Measurements from ENCODE around the gene UNC13B. TPM values are rescaled to one million over a fixed set of nuclear protein-coding genes. Genes with fewer than 3 reads are reported as not detected.

Gene UNC13B
- total RNA-seq, 1 donor, result 25.3 TPM

DNA sequence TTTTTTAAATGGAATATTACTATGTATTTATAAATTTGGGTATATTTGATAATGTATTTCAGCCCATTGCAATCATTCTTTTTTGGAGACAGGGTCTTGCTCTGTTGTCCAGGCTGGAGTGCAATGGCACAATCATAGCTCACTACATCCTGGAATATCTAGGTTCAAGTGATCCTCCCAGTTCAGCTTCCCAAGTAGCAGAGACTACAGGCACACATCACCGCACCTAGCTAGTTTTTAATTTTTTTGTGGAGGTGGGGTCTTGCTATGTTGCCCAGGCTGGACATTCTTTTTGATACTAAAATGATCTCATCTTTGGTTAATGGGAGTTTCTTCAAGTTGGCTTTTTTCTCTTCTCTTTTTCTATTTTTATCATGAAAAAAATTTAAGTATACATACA is 91.3 kb downstream of the UNC13B start:
- H3K27me3 ChIP-seq (ENCODE audit: insufficient read depth, low read length), result no peaks in the 10 kb centered on the region
- H4K20me1 ChIP-seq (ENCODE audit: insufficient read depth, low read length), result no peaks in the 10 kb centered on the region
- H3K4me1 ChIP-seq (ENCODE audit: insufficient read depth, low read length), result no peaks in the 10 kb centered on the region
- H2AFZ ChIP-seq (ENCODE audit: low read length), result no peak overlapping the region
- no peaks in the 10 kb centered on the region for H3K36me3 ChIP-seq (ENCODE audit: insufficient read depth, low read length)
- H3K27ac ChIP-seq (ENCODE audit: low read depth, low read length), result no peak overlapping the region
- TF ChIP-seq, protein P1, sequence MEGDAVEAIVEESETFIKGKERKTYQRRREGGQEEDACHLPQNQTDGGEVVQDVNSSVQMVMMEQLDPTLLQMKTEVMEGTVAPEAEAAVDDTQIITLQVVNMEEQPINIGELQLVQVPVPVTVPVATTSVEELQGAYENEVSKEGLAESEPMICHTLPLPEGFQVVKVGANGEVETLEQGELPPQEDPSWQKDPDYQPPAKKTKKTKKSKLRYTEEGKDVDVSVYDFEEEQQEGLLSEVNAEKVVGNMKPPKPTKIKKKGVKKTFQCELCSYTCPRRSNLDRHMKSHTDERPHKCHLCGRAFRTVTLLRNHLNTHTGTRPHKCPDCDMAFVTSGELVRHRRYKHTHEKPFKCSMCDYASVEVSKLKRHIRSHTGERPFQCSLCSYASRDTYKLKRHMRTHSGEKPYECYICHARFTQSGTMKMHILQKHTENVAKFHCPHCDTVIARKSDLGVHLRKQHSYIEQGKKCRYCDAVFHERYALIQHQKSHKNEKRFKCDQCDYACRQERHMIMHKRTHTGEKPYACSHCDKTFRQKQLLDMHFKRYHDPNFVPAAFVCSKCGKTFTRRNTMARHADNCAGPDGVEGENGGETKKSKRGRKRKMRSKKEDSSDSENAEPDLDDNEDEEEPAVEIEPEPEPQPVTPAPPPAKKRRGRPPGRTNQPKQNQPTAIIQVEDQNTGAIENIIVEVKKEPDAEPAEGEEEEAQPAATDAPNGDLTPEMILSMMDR (IDR thresholded peaks at IDR 0.05; ENCODE audit: extremely low read depth, low read depth, low read length), result no peak
- no peak overlapping the region for H3K4me3 ChIP-seq (ENCODE audit: insufficient read depth, low read length)
- DNase-seq (ENCODE audit: insufficient read length, low spot score, missing footprints), result no peak
- no peaks in the 10 kb centered on the region for H3K79me2 ChIP-seq (ENCODE audit: insufficient read depth, low read length)
- H3K9me3 ChIP-seq (ENCODE audit: low read depth, low read length), result no peaks in the 10 kb centered on the region
- H3K4me2 ChIP-seq (ENCODE audit: insufficient read depth, low read length), result no peak overlapping the region

DNA sequence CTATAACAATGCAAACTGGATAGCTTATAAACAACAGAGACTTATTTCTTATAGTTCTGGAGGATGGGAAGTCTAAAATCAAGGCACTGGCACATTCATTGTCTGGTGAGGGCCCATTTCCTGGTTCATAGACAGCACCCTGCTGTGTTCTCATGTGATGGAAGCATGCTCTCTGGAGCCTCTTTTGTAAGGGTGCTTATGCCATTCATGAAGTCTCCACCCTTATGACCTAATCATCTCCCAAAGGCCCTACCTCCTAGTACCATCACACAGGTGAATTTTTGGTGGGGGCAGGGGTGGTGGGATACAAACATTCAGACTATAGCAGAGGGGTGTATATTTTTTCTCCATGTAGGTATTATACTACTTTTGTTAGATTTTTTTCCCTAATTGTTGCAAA is 92.4 kb downstream of the UNC13B start:
- no peak overlapping the region for H3K4me3 ChIP-seq (ENCODE audit: insufficient read depth, low read length)

DNA sequence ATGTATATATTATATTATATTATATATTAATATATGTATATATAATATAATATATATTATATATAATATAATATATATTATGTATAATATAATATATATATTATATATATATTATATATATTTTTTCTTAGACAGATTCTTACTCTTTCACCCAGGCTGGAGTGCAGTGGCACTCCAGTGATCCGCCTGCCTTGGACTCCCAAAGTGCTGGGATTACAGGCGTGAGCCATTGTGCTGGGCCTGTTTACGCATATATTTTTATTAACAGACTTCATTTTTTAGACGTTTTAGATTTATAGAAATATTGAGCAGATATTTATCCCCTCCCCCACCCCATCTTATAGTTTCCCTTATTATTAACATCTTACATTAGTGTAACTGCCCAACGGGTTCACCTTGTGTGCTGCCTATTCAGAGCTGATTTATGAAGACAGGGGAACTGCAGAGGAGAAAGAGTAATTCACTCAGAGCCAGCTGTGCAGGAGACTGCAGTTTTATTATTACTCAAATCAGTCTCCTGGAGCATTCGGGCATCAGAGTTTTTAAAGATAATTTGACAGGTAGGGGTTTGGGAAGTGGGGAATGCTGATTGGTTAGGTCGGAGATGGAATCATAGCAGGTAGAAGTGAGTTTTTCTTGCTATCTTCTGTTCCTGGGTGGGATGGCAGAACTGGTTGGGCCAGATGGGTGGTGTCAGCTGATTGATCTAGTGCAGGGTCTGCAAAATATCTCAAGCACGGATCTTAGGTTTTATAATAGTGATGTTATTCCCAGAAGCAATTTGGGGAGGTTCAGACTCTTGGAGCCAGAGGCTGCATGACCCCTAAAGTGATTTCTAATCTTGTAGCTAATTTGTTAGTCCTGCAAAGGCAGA is 93.4 kb downstream of the UNC13B start:
- no peak for DNase-seq (ENCODE audit: insufficient read length, low spot score, missing footprints)
- H3K27ac ChIP-seq (ENCODE audit: low read depth, low read length), result no peak overlapping the region
- no peak overlapping the region for H2AFZ ChIP-seq (ENCODE audit: low read length)
- no peaks in the 10 kb centered on the region for H4K20me1 ChIP-seq (ENCODE audit: insufficient read depth, low read length)
- H3K36me3 ChIP-seq (ENCODE audit: insufficient read depth, low read length), result no peaks in the 10 kb centered on the region
- H3K79me2 ChIP-seq (ENCODE audit: insufficient read depth, low read length), result no peaks in the 10 kb centered on the region
- TF ChIP-seq, protein P1 (IDR thresholded peaks at IDR 0.05; ENCODE audit: extremely low read depth, low read depth, low read length), result no peak
- H3K9me3 ChIP-seq (ENCODE audit: low read depth, low read length), result no peaks in the 10 kb centered on the region
- no peaks in the 10 kb centered on the region for H3K4me1 ChIP-seq (ENCODE audit: insufficient read depth, low read length)
- H3K27me3 ChIP-seq (ENCODE audit: insufficient read depth, low read length), result no peaks in the 10 kb centered on the region
- no peak overlapping the region for H3K4me3 ChIP-seq (ENCODE audit: insufficient read depth, low read length)
- H3K4me2 ChIP-seq (ENCODE audit: insufficient read depth, low read length), result no peak overlapping the region

More for the DNA sequence above, 92.4 kb downstream of the UNC13B start:
- no peak for DNase-seq (ENCODE audit: insufficient read length, low spot score, missing footprints)
- TF ChIP-seq, protein P1 (IDR thresholded peaks at IDR 0.05; ENCODE audit: extremely low read depth, low read depth, low read length), result no peak
- no peak overlapping the region for H2AFZ ChIP-seq (ENCODE audit: low read length)
- no peaks in the 10 kb centered on the region for H3K27me3 ChIP-seq (ENCODE audit: insufficient read depth, low read length)
- H3K79me2 ChIP-seq (ENCODE audit: insufficient read depth, low read length), result no peaks in the 10 kb centered on the region
- no peak overlapping the region for H3K27ac ChIP-seq (ENCODE audit: low read depth, low read length)
- H3K4me2 ChIP-seq (ENCODE audit: insufficient read depth, low read length), result no peak overlapping the region
- H4K20me1 ChIP-seq (ENCODE audit: insufficient read depth, low read length), result no peaks in the 10 kb centered on the region
- no peaks in the 10 kb centered on the region for H3K9me3 ChIP-seq (ENCODE audit: low read depth, low read length)
- no peaks in the 10 kb centered on the region for H3K4me1 ChIP-seq (ENCODE audit: insufficient read depth, low read length)
- no peaks in the 10 kb centered on the region for H3K36me3 ChIP-seq (ENCODE audit: insufficient read depth, low read length)

DNA sequence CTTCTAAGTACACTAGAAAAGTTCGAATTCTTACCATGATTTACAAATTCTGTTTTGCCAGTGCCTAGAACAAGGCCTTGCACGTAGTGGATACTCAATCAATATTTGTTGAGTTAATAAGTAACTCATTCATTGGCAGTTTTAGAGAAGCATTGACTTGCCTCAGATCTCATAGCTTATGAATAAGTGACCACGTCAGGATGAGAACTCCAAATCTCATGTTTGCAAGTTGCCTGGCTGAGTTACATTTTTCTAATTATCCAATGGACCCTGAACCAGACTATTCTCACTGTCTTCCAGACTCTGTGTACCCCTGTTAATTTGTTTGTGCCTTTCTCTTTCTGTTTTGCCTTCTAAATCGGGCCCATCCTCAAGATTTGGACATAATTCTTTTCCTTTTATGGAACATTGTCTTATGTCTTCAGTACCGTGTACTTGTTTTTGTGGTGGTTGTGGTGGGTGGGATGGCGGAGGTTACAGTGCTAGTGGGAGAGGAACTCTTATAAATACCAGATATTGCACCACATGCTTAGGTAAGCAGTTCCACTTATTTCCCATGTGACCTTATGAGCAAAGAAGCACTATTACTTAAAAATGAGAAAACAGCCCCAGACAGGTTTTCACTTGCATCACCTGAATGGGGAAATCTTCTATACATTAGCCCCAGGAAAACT is 96.3 kb downstream of the UNC13B start:
- no peaks in the 10 kb centered on the region for H3K9me3 ChIP-seq (ENCODE audit: low read depth, low read length)
- DNase-seq (ENCODE audit: insufficient read length, low spot score, missing footprints), result no peak
- H3K4me3 ChIP-seq (ENCODE audit: insufficient read depth, low read length), result no peak overlapping the region
- no peaks in the 10 kb centered on the region for H3K36me3 ChIP-seq (ENCODE audit: insufficient read depth, low read length)
- no peaks in the 10 kb centered on the region for H4K20me1 ChIP-seq (ENCODE audit: insufficient read depth, low read length)
- no peaks in the 10 kb centered on the region for H3K79me2 ChIP-seq (ENCODE audit: insufficient read depth, low read length)
- H3K27ac ChIP-seq (ENCODE audit: low read depth, low read length), result no peak overlapping the region
- H3K4me2 ChIP-seq (ENCODE audit: insufficient read depth, low read length), result no peak overlapping the region
- H3K27me3 ChIP-seq (ENCODE audit: insufficient read depth, low read length), result no peaks in the 10 kb centered on the region
- TF ChIP-seq, protein P1 (IDR thresholded peaks at IDR 0.05; ENCODE audit: extremely low read depth, low read depth, low read length), result no peak
- no peaks in the 10 kb centered on the region for H3K4me1 ChIP-seq (ENCODE audit: insufficient read depth, low read length)
- no peak overlapping the region for H2AFZ ChIP-seq (ENCODE audit: low read length)
